ENCODE results near the gene TENM3. TPM values are rescaled to one million over a fixed set of nuclear protein-coding genes. Genes with fewer than 3 reads are reported as not detected.

TENM3 gene
- polyA plus RNA-seq, 1 of the 3 experiments (the other 2 are of a cell fraction): 10.4 TPM

DNA sequence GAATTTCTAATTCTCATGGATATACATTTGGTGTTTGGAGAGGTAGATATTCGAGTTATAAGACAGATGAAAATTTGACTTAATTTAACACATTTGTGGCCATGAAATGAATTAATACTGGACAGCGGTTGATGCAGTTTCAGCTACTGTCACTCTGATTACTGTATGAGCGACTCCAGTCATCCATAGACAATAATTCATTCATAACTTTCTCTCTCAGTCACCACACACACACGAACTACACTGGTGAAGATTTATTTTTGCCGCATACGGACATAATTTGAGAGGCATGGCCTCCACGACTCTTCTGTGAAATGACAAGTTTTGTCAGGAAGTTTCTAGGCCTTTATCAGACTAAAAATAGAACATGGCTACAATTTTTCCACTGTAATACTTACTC lies 177.0 kb downstream of the TENM3 start:
- CTCF ChIA-PET: no interaction called here
- no peaks in the 10 kb centered on the region for H3K27me3 ChIP-seq (ENCODE audit: insufficient read depth)
- no peak overlapping the region for H3K9ac ChIP-seq
- no peaks in the 10 kb centered on the region; a peak in 1 of 4 replicates for H3K4me1 ChIP-seq (ENCODE audit: control insufficient read depth in 1 of 2, insufficient read depth in 2 of 2, low read depth in 1 of 2, low read length in 1 of 2)
- H2AFZ ChIP-seq (ENCODE audit: low read depth): no peak overlapping the region
- no peak for DNase-seq
- POLR2A ChIA-PET: no interaction called here
- TF ChIP-seq POLR2AphosphoS5 (IDR thresholded peaks at IDR 0.05; ENCODE audit: low read depth, low read length) (no peak), RXRA (IDR thresholded peaks at IDR 0.05; ENCODE audit: borderline replicate concordance, low read depth) (no peak), TCF12 (IDR thresholded peaks at IDR 0.05) (no peak)
- TF ChIP-seq, protein P1, sequence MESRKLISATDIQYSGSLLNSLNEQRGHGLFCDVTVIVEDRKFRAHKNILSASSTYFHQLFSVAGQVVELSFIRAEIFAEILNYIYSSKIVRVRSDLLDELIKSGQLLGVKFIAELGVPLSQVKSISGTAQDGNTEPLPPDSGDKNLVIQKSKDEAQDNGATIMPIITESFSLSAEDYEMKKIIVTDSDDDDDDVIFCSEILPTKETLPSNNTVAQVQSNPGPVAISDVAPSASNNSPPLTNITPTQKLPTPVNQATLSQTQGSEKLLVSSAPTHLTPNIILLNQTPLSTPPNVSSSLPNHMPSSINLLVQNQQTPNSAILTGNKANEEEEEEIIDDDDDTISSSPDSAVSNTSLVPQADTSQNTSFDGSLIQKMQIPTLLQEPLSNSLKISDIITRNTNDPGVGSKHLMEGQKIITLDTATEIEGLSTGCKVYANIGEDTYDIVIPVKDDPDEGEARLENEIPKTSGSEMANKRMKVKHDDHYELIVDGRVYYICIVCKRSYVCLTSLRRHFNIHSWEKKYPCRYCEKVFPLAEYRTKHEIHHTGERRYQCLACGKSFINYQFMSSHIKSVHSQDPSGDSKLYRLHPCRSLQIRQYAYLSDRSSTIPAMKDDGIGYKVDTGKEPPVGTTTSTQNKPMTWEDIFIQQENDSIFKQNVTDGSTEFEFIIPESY (IDR thresholded peaks at IDR 0.05; ENCODE audit: borderline replicate concordance, low read depth): no peak
- H3K36me3 ChIP-seq (replicated peaks in 1 of 2; ENCODE audit: control insufficient read depth in 1 of 2, insufficient read depth in 2 of 2, low read length in 1 of 2): no peaks in the 10 kb centered on the region
- no peak overlapping the region for H3K27ac ChIP-seq (ENCODE audit: low read depth in 2 of 2, low read length in 1 of 2)
- H4K20me1 ChIP-seq (ENCODE audit: insufficient read depth): no peaks in the 10 kb centered on the region
- H3K4me3 ChIP-seq (ENCODE audit: low read depth in 2 of 2, low read length in 1 of 2): no peak overlapping the region
- H3F3A ChIP-seq (replicated peaks; ENCODE audit: insufficient read depth): no peaks in the 10 kb centered on the region
- H3K4me2 ChIP-seq: no peak overlapping the region
- 73% methylated on average over 7 of the region's 7 CpGs for WGBS (ENCODE audit: low lambda C conversion rate)
- no peaks in the 10 kb centered on the region for H3K79me2 ChIP-seq (ENCODE audit: insufficient read depth)
- H3K9me2 ChIP-seq: no peaks in the 10 kb centered on the region
- no peaks in the 10 kb centered on the region for H3K9me3 ChIP-seq

DNA sequence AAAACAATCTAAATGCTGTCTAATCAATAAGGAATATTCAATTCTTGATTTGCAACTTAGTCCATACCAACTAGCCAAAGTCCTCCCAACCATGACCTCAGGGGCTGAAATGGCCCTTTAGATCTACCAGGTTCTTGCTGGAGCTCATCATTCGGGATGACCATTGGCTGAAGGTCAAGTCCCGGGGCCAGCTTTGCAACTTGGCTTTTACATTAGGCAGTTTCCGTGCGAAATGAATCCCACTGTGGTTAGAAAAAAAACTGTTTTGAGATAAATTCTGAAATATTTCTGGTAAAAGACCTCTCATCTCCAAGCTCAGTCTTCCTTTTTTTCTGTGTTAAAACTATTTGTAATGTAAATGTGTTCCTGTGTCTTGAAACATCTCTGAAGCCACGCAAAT lies 178.6 kb downstream of the TENM3 start:
- Histone ChIP-seq H3K4me3 (ENCODE audit: low read depth in 2 of 2, low read length in 1 of 2) (no peak overlapping the region), H3K9me2 (no peaks in the 10 kb centered on the region), H3K4me1 (ENCODE audit: control insufficient read depth in 1 of 2, insufficient read depth in 2 of 2, low read depth in 1 of 2, low read length in 1 of 2) (no peaks in the 10 kb centered on the region; a peak in 1 of 4 replicates), H3K9ac (no peak overlapping the region), H4K20me1 (ENCODE audit: insufficient read depth) (no peaks in the 10 kb centered on the region), H3K4me2 (no peak overlapping the region), H3K27ac (ENCODE audit: low read depth in 2 of 2, low read length in 1 of 2) (no peak overlapping the region), H3K9me3 (no peaks in the 10 kb centered on the region), H3K79me2 (ENCODE audit: insufficient read depth) (no peaks in the 10 kb centered on the region), H2AFZ (ENCODE audit: low read depth) (no peak overlapping the region), H3K27me3 (ENCODE audit: insufficient read depth) (no peaks in the 10 kb centered on the region), H3K36me3 (replicated peaks in 1 of 2; ENCODE audit: control insufficient read depth in 1 of 2, insufficient read depth in 2 of 2, low read length in 1 of 2) (no peaks in the 10 kb centered on the region), H3F3A (replicated peaks; ENCODE audit: insufficient read depth) (no peaks in the 10 kb centered on the region)
- 89% methylated on average over 5 of the region's 5 CpGs for WGBS (ENCODE audit: low lambda C conversion rate)
- no peak for DNase-seq
- ChIA-PET POLR2A (no interaction called here), CTCF (no interaction called here)
- no peak for TF ChIP-seq FOXJ3 (CRISPR knock-in tag; IDR thresholded peaks at IDR 0.05)
- TF ChIP-seq, protein P2, sequence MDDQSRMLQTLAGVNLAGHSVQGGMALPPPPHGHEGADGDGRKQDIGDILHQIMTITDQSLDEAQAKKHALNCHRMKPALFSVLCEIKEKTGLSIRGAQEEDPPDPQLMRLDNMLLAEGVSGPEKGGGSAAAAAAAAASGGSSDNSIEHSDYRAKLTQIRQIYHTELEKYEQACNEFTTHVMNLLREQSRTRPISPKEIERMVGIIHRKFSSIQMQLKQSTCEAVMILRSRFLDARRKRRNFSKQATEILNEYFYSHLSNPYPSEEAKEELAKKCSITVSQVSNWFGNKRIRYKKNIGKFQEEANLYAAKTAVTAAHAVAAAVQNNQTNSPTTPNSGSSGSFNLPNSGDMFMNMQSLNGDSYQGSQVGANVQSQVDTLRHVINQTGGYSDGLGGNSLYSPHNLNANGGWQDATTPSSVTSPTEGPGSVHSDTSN (IDR thresholded peaks at IDR 0.05): no peak

DNA sequence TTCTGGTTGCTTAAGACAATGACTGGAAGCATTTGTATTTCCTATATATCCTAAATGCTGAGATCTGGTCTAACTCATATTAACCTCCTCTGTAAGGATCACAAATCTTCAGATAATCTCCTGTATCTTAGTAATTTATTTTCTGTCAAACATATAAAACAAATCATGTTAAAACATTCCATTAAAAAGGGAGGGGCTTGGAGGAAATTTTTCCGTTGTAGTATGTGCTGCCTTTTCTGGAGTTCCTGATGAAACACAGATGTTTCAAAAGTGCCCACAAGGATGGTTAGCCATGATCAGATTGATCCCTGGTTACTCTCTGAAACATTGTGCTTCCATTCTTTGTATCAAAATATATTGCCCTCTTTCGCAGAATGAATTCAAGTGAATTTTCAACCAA lies 182.1 kb downstream of the TENM3 start:
- Histone ChIP-seq H3K36me3 (replicated peaks in 1 of 2; ENCODE audit: control insufficient read depth in 1 of 2, insufficient read depth in 2 of 2, low read length in 1 of 2) (no peaks in the 10 kb centered on the region), H3F3A (replicated peaks; ENCODE audit: insufficient read depth) (no peaks in the 10 kb centered on the region), H3K9ac (no peak overlapping the region), H3K27ac (ENCODE audit: low read depth in 2 of 2, low read length in 1 of 2) (no peak overlapping the region; a peak in 1 of 4 replicates), H3K9me2 (no peaks in the 10 kb centered on the region), H4K20me1 (ENCODE audit: insufficient read depth) (no peaks in the 10 kb centered on the region), H3K4me1 (ENCODE audit: control insufficient read depth in 1 of 2, insufficient read depth in 2 of 2, low read depth in 1 of 2, low read length in 1 of 2) (no peaks in the 10 kb centered on the region; a peak in 2 of 4 replicates), H3K4me3 (ENCODE audit: low read depth in 2 of 2, low read length in 1 of 2) (no peak overlapping the region), H2AFZ (ENCODE audit: low read depth) (no peak overlapping the region), H3K9me3 (no peaks in the 10 kb centered on the region), H3K27me3 (ENCODE audit: insufficient read depth) (no peaks in the 10 kb centered on the region), H3K79me2 (ENCODE audit: insufficient read depth) (no peaks in the 10 kb centered on the region), H3K4me2 (no peak overlapping the region)
- peak; percentile 36 for DNase-seq
- TF ChIP-seq TEAD4 (IDR thresholded peaks at IDR 0.05; ENCODE audit: borderline replicate concordance, insufficient read depth) (0 out of 2 replicates have a peak, but pooled peaks have one; percentile 27), FOXJ3 (CRISPR knock-in tag; IDR thresholded peaks at IDR 0.05) (no peak), TCF12 (IDR thresholded peaks at IDR 0.05) (peak; percentile 74), JUND (IDR thresholded peaks at IDR 0.05) (no peak), RAD21 (IDR thresholded peaks at IDR 0.05; ENCODE audit: low read length) (no peak)
- 49% methylated on average over 2 of the region's 2 CpGs for WGBS (ENCODE audit: low lambda C conversion rate)
- ChIA-PET POLR2A (no interaction called here), CTCF (no interaction called here)
